Omental fat pad (tissue), 4 donors: Measurements from ENCODE around the gene COL4A1. TPM values are rescaled to one million over a fixed set of nuclear protein-coding genes. Genes with fewer than 3 reads are reported as not detected.
A peak's percentile ranks its signal among the peaks of the same experiment; 100 is the strongest.

ENCODE experiments used
- ATAC-seq: fragments of 150-250 bp; one replicate; pipeline ENCODE4 v1.9.1; 2016; ENCODE audit warnings: mild to moderate bottlenecking, moderate library complexity; ENCODE audit not compliant: low FRiP score
- DNase-seq: peaks from one replicate; pipeline ENCODE4 v3.0.0-alpha.2; 2019; ENCODE audit warnings: low spot score
- total RNA-seq, 4 donors: library from RNA; depleted of rRNA; stranded (reverse); fragments of >200 nt; gene quantifications; one replicate each; pipeline ENCODE4 v1.1.0, GENCODE V29; 2016
- TF ChIP-seq, protein P1 (sequence below), 3 donors: fragments of 450-650 bp; IDR thresholded peaks; one replicate each; pipeline ENCODE4 v1.5.1; 2016 to 2017; ENCODE audit warnings: antibody characterized with exemption in 3 of 3, mild to moderate bottlenecking in 3 of 3, moderate library complexity in 2 of 3

The COL4A1 gene
- total RNA-seq, 4 donors from 2014 or later: 611 to 1,113 (median 995) TPM

DNA sequence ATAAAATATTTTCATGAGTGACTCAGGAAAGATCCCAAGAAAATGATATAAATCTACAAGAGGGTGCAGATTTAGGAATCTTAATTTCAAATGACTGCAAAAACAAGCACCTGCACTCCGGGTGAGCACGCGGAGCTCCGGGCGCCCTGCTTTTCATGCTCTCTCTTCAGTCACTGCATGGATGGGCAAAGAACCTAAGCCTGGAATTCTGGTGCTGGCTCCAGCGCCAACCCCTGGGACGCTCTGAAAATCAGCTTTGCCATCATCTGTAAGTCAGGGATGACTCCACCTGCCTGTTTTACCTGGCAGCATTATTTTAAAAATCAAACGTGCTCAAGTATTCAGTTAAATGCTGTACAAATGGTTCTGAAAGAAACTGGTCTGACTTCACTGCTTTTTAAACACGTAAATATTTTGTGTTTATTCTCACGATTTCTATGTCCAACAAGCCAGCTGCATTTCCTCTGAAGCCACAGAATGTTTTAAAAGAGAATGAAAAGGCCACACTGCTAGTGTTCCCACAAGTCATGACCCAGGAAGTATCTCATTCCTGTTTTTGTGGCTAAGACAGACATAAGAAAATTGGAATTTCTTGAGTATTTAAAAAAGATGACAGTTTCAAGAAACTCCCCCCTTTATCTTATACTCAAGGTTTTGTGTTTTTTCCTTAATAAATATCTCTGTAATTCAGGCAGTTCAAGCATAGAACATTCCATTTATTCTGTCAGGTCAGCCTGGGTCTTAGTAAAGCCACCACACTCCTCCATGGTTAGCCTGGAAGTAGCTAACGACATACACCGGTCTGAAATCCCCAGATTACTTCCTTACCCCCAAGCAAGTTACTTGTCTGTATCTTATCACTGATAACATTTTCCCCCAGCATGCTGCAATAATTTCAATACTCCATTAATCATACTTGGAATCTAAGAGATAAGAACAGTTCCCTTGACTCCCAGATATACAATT lies 81.1 kb downstream of the COL4A1 start:
- ATAC-seq: no peak
- TF ChIP-seq, protein P1, sequence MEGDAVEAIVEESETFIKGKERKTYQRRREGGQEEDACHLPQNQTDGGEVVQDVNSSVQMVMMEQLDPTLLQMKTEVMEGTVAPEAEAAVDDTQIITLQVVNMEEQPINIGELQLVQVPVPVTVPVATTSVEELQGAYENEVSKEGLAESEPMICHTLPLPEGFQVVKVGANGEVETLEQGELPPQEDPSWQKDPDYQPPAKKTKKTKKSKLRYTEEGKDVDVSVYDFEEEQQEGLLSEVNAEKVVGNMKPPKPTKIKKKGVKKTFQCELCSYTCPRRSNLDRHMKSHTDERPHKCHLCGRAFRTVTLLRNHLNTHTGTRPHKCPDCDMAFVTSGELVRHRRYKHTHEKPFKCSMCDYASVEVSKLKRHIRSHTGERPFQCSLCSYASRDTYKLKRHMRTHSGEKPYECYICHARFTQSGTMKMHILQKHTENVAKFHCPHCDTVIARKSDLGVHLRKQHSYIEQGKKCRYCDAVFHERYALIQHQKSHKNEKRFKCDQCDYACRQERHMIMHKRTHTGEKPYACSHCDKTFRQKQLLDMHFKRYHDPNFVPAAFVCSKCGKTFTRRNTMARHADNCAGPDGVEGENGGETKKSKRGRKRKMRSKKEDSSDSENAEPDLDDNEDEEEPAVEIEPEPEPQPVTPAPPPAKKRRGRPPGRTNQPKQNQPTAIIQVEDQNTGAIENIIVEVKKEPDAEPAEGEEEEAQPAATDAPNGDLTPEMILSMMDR (IDR thresholded peaks at IDR 0.05): no peak
- no peak for DNase-seq

DNA sequence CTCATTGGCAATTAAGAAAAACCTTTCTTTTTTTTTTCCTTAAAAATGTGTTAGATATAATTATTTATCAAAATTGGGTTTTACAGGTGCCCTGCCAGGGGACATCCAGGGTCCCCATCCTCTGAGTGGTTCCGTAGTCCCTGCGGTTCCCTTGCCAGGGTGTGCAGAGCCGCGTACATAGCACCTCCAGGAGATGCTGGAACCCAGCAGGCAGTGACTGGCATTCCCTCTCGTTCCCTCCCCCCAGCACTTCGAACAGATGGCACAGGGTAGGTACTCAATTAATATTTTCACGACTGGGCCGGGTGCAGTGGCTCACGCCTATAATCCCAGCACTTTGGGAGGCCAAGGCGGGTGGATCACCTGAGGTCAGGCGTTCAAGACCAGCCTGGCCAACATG lies 82.0 kb downstream of the COL4A1 start:
- TF ChIP-seq, protein P1 (IDR thresholded peaks at IDR 0.05): no peak
- ATAC-seq: no peak
- no peak for DNase-seq

DNA sequence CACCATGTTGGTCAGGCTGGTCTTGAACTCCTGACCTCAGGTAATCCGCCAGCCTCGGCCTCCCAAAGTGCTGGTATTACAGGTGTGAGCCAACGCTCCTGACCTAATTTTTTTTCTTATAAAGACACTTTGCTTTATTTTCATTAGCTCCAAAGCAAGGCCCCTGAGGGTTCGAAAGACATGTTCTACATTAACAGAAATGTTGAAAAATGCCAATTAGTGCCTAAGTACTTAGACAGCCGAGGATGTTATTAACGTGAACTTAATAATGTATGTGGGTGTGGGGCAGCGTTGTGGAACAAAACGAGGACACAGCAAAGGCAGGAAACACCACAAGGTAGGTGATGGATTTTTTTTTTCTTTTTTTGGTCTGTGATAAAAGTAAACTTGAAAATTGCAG lies 82.4 kb downstream of the COL4A1 start:
- ATAC-seq (no peak), DNase-seq (no peak)
- TF ChIP-seq, protein P1 (IDR thresholded peaks at IDR 0.05): no peak

DNA sequence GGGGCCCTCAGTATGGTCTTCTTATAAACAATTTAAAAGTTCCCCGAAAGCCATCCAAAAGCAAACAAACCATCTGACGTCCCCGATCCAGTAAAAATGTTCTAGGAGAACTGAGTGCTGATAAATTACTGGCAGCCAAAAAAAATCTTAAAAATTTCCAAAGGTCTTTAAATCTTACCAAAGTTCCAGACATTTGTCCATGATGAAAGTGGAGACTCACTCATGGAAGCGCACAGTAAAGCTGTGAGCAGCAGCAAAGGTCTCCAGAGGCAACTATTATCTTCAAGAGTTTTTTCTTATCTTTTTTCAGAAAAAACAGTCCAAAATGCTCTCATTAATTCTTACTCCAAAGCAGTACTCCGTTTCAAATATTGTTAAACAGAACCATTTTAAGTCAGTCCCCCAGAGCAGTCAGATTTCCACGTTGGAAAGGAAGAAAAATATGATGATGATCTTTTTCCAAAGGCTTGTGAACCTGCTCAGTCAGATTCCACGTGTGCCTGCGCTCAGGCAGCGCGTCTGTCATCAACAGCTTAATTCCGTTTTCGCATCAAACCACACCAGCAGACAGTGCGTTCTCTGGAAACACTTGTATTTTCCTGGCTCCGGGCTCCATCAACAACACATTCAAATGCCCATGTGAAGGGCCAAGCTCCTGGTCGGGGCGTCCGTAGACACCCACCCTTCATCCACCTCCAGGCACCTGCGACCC lies 85.4 kb downstream of the COL4A1 start:
- TF ChIP-seq, protein P1 (IDR thresholded peaks at IDR 0.05): no peak
- DNase-seq (no peak), ATAC-seq (peak; percentile 59)

DNA sequence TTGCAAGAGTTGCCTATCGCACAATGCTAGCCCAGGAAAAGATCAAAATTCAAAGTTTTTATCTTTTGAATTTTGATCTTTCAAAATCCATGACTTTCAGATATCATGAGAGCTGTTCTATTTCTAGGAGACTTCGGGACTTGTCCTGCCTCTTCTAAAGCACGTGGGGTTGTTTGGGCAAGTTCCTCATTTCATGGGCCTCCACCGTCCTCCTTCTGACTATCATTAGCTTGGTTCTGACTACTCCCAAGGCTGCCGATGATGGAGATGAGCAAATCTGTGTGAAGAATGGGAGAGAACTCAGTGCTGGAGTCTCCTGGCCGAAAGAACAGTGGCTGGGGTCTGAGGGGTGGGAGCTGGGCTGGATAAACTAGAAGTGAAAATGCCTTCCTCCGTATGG lies 86.5 kb downstream of the COL4A1 start:
- ATAC-seq (no peak), DNase-seq (no peak)
- TF ChIP-seq, protein P1 (IDR thresholded peaks at IDR 0.05): no peak

DNA sequence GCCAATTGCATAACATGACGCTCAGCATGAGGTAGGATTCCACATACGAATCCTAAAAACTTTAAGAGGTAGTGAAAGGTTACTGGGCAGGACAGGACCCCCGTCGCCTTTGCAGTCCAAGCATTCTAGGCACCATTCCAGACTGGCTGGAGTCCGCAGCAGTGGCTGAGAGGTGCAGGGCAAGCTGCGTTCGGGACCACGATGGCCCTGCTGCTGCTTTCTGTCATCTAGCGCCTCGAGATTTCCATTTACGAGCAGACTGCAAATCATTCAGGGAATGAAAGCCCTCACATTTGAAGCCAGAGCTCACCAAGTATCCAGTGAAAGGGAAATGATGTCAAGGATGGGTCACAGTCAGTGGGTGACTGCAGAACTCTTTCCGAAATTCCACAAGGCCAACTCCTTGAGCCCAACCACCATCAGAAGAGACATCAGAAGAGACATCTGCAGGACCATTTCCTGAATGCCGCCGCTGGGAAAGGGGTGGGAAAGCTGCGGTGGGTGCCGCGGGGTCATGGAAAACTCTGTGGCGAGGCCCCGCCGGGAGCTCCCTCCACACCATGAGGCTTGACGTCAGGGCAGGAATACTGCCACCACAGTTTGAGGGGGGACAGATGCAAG lies 88.3 kb downstream of the COL4A1 start:
- TF ChIP-seq, protein P1 (IDR thresholded peaks at IDR 0.05): no peak
- DNase-seq (no peak), ATAC-seq (no peak)
